HL-60 (cell line): ENCODE results near the gene TMEM141.

Source experiments
- DNase-seq, 2 experiments: peaks; one replicate each; pipeline ENCODE4 v3.0.0-alpha.2; 2010 to 2020; ENCODE audit warnings: low read depth in 1 of 2, low spot score in 1 of 2
- H3K27ac ChIP-seq: fragments of 250-450 bp; sonication (Bioruptor Pico); replicated peaks from 2 replicates; pipeline ENCODE4 v1.5.1; 2020; ENCODE audit warnings: mild to moderate bottlenecking, moderate library complexity
- H3K27me3 ChIP-seq: fragments of 250-450 bp; sonication (Bioruptor Pico); 2 replicates; pipeline ENCODE4 v1.5.1; 2021; ENCODE audit warnings: mild to moderate bottlenecking, moderate library complexity; ENCODE audit not compliant: insufficient read depth, poor library complexity, severe bottlenecking
- H3K4me3 ChIP-seq: replicated peaks from 2 replicates; pipeline ENCODE4 v1.5.1; 2011; ENCODE audit warnings: mild to moderate bottlenecking, control low read depth, low read length; ENCODE audit not compliant: insufficient read depth
- GABPA ChIP-seq: IDR thresholded peaks from 2 replicates; pipeline ENCODE4 v1.6.1; 2012; ENCODE audit warnings: low read depth
- POLR2AphosphoS5 ChIP-seq: IDR thresholded peaks from 2 replicates; pipeline ENCODE4 v1.6.1; 2012; ENCODE audit warnings: low read depth
- REST ChIP-seq: IDR thresholded peaks from 2 replicates; pipeline ENCODE4 v1.6.1; 2012; ENCODE audit warnings: low read depth; ENCODE audit not compliant: insufficient replicate concordance
- SPI1 ChIP-seq: IDR thresholded peaks from 2 replicates; pipeline ENCODE4 v1.6.1; 2012; ENCODE audit warnings: low read depth, mild to moderate bottlenecking, borderline replicate concordance
- TF ChIP-seq, protein P1 (sequence below): IDR thresholded peaks from one replicate; pipeline ENCODE4 v1.5.1; 2011; ENCODE audit warnings: low read length, control low read depth, inconsistent platforms; ENCODE audit not compliant: insufficient read depth

Gene TMEM141

DNA sequence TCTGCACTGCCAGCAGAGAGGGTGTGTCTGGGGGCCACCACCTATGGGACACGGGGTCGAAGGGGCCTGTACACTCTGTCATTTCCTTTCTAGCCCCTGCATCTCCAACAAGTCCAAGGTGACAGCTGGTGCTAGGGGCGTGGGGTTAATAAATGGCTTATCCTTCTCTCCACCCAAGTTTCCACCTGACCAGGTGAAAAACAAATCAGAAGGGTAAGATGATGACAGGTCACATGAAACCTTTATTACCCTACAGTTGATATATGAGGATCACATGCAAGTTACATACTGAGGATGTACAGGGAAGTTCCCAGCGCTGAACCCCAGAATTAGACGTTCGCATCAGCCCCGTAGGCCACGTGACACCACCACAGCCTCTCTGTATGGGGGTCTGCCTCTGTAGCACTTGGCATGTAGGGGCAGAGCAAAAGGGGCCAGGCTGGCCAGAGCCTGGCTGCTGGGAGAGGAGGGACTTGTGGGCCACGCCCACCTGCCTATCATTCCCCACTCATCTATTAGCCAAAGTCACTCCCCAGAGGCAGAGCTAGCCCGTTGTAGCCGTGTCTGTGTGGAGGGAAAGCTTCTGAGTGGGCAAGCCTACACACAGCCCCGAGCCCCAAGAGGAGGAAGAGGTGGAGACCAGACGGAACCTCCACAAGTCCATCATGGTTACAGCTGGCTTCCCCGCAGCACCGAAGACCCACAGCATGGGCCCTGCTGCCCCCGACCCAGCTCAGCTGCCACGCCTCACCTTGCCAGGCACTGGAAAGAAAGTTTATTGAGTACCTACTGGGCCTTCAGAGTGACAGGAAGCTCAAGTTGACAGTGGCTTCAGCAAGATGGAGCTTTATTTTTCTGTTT lies 2.2 kb downstream of the TMEM141 start:
- no peak overlapping the region for H3K4me3 ChIP-seq
- no peak overlapping the region for H3K27ac ChIP-seq
- DNase-seq = no peak
- TF ChIP-seq GABPA = no peak
- no peak for TF ChIP-seq SPI1
- no peak for TF ChIP-seq POLR2AphosphoS5
- TF ChIP-seq, protein P1, sequence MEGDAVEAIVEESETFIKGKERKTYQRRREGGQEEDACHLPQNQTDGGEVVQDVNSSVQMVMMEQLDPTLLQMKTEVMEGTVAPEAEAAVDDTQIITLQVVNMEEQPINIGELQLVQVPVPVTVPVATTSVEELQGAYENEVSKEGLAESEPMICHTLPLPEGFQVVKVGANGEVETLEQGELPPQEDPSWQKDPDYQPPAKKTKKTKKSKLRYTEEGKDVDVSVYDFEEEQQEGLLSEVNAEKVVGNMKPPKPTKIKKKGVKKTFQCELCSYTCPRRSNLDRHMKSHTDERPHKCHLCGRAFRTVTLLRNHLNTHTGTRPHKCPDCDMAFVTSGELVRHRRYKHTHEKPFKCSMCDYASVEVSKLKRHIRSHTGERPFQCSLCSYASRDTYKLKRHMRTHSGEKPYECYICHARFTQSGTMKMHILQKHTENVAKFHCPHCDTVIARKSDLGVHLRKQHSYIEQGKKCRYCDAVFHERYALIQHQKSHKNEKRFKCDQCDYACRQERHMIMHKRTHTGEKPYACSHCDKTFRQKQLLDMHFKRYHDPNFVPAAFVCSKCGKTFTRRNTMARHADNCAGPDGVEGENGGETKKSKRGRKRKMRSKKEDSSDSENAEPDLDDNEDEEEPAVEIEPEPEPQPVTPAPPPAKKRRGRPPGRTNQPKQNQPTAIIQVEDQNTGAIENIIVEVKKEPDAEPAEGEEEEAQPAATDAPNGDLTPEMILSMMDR = no peak
- no peak for TF ChIP-seq REST
- peaks cover 1% of the 10 kb centered on the region for H3K27me3 ChIP-seq

DNA sequence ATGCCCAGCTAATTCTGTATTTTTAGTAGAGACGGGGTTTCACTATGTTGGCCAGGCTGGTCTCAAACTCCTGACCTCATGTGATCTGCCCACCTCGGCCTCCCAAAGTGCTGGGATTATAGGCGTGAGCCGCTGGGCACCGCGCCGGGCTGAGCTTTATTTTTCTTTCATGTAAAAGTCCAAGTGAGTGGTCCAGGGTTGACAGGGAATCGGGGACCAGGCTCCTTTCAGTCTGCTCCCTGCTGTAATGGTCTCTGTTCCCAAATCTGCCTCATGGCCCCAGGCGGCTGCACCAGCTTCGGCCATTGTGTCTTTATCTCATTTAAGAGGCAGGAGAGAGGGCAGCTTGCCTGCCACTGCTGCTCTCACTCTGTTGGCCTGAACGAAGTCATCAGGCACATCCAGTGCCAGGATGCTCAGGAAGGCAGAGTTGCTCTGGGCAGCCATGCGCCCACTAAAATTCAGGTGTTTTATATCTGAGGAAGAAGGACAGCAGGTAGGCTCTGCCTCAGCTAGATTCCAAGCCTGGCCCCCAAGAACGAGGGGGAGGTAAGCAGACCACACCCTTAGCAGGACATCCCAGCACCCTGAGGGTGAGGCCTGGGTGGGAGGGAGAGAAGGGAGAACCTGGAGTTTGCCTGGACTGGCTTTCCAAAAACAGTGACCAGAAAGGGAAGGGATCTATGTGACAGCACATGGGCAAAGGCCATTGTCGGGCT lies 3.3 kb downstream of the TMEM141 start:
- Histone ChIP-seq H3K27me3 (peaks cover 10% of the 10 kb centered on the region), H3K27ac (peak overlapping the region; percentile 28), H3K4me3 (no peak overlapping the region)
- TF ChIP-seq SPI1 (no peak), GABPA (no peak), REST (no peak), POLR2AphosphoS5 (no peak)
- TF ChIP-seq, protein P1 = no peak
- no peak for DNase-seq

- H3K4me3 ChIP-seq = no peak overlapping the region
- no peak for TF ChIP-seq SPI1
- TF ChIP-seq POLR2AphosphoS5 = no peak
- TF ChIP-seq, protein P1 = no peak
- TF ChIP-seq GABPA = no peak
- no peak for TF ChIP-seq REST
- peak in 1 of 2 experiments; percentile 49 for DNase-seq
- H3K27ac ChIP-seq = peak overlapping the region; percentile 28; the same call in 1 of the 2 replicates
- H3K27me3 ChIP-seq = peaks cover 11% of the 10 kb centered on the region
Observed at GRCh38 chr9:136795000-136795348, 3.8 kb downstream of the TMEM141 start.
